B cell (primary cell): ENCODE measurements around the gene MRPL22.

Experiments used
- CTCF ChIP-seq: fragments of 200-600 bp; IDR thresholded peaks from one replicate; pipeline ENCODE4 v1.8.0; 2022; ENCODE audit warnings: antibody characterized with exemption, mild to moderate bottlenecking
- EZH2 ChIP-seq: IDR thresholded peaks from 2 replicates; pipeline ENCODE4 v1.6.1; 2012; ENCODE audit warnings: borderline replicate concordance, low read depth, mild to moderate bottlenecking, moderate library complexity, low read length; ENCODE audit not compliant: insufficient read depth, poor library complexity, severe bottlenecking

- no peak for TF ChIP-seq CTCF
- no peak for TF ChIP-seq EZH2
Observed at GRCh38 chr5:155013526-155013925, 72.7 kb downstream of the MRPL22 start, which contains the start of gene KIF4B.
